H1 (cell line): Measurements from ENCODE around the gene AFAP1L2. TPM values are rescaled to one million over a fixed set of nuclear protein-coding genes. Genes with fewer than 3 reads are reported as not detected.

Source experiments
- CREB1 ChIP-seq: IDR thresholded peaks from 2 replicates; pipeline ENCODE4 v1.6.1; 2012; ENCODE audit warnings: inconsistent platforms
- CTBP2 ChIP-seq: IDR thresholded peaks from 2 replicates; pipeline ENCODE4 v1.7.0; 2011; ENCODE audit warnings: borderline replicate concordance, mild to moderate bottlenecking, moderate library complexity, mixed read lengths, low read length; ENCODE audit not compliant: insufficient read depth, insufficient read length
- EGR1 ChIP-seq: IDR thresholded peaks from 2 replicates; pipeline ENCODE4 v1.6.1; 2011; ENCODE audit warnings: low read depth, low read length, borderline replicate concordance
- PHF8 ChIP-seq: fragments of 200-600 bp; sonication (generic); conservative IDR thresholded peaks from 2 replicates; pipeline ENCODE4 v1.7.1; 2012; ENCODE audit warnings: low read depth, mild to moderate bottlenecking, inconsistent platforms, low read length, moderate library complexity
- POU5F1 ChIP-seq: IDR thresholded peaks from 2 replicates; pipeline ENCODE4 v1.6.1; 2011; ENCODE audit warnings: low read depth, mild to moderate bottlenecking, low read length, moderate library complexity
- RNF2 ChIP-seq: fragments of 200-900, 300-1000 bp; sonication (generic); IDR thresholded peaks from 2 replicates; pipeline ENCODE4 v1.7.1; 2016; ENCODE audit warnings: borderline replicate concordance, low read depth, mild to moderate bottlenecking, antibody characterized with exemption, low read length; ENCODE audit not compliant: poor library complexity, severe bottlenecking; ENCODE audit errors: missing control alignments
- SIX5 ChIP-seq: IDR thresholded peaks from 2 replicates; pipeline ENCODE4 v1.6.1; 2011; ENCODE audit warnings: mild to moderate bottlenecking, low read depth, low read length
- SP2 ChIP-seq: IDR thresholded peaks from 2 replicates; pipeline ENCODE4 v1.6.1; 2012; ENCODE audit warnings: mild to moderate bottlenecking, low read length, inconsistent platforms
- USF2 ChIP-seq: IDR thresholded peaks from 2 replicates; pipeline ENCODE4 v1.6.1; 2011; ENCODE audit warnings: low read length, improper control_type of control experiment
- polyA plus RNA-seq, 7 experiments: library from polyadenylated mRNA; depleted of rRNA in 3 of 7; stranded (reverse) in 5 of 7; unstranded in 2 of 7; fragments of >200 nt in 5 of 7; fragments of 200-250 nt in 2 of 7; gene quantifications; 1 replicate in 5 of 7; 2 replicates in 1 of 7; 4 replicates in 1 of 7; pipeline versions ENCODE4 v1.2.1 to v1.2.3, GENCODE V29; 2011 to 2013; ENCODE audit warnings: missing spikeins in 2 of 7, mixed read lengths in 2 of 7
- total RNA-seq: library from RNA; stranded (reverse); fragmentation: NEBNext Ultra II Directional; extraction: Animal tissue kit (Norgen Biotek cat#: 25700); gene quantifications from 2 replicates; pipeline ENCODE4 v1.2.1, GENCODE V29; 2021

Gene AFAP1L2
- total and polyA plus RNA-seq, 2 of the 8 experiments (the other 6 are each of a cell fraction or from before 2014, with no cell fraction given) = 3.9 to 6.4 TPM

GRCh38 chr10:114335614-114336013 lies 68.7 kb downstream of the AFAP1L2 start (continued):
- TF ChIP-seq USF2 (no peak), CTBP2 (no peak), SP2 (no peak), PHF8 (no peak), RNF2 (no peak), POU5F1 (no peak), EGR1 (no peak), CREB1 (no peak), SIX5 (no peak)
